Stimulated activated CD8-positive, alpha-beta memory T cell treated with anti-CD3 and anti-CD28 coated beads, Interleukin-12 subunit alpha, Interleukin-12 subunit beta, amount 100 ng/mL, for 24 hours (primary cell): ENCODE results near the gene PRDM16.

Experiments
- DNase-seq: peaks from one replicate; pipeline ENCODE4 v3.0.0-alpha.2; 2020; ENCODE audit errors: extremely low read depth

Gene PRDM16

GRCh38 chr1:3242408-3243260 is 173.6 kb downstream of the PRDM16 start:
- DNase-seq = no peak

DNA sequence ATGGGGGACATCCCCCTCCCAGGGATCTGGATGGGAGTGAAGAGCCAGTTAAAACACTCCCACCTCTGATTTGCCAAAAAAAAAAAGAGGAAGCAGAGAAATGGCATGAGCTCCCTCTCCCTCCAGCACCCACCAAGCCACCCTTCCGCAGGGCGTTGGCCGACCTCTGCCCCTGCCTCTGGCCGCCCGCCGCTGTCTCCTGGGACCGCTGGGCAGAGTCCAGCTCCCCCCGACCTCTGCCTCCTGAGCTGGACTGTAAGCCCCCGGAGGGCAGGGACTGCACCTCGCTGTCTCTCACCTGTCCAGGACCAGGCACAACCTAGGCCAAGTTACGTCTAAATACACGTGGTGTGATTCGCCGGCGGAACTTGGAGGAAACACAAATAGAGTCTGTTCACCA is 174.3 kb downstream of the PRDM16 start:
- no peak for DNase-seq

GRCh38 chr1:3244025-3244926 is 175.3 kb downstream of the PRDM16 start:
- no peak for DNase-seq

GRCh38 chr1:3244927-3245315 is 175.9 kb downstream of the PRDM16 start:
- no peak for DNase-seq

GRCh38 chr1:3245344-3245743 is 176.3 kb downstream of the PRDM16 start:
- no peak for DNase-seq

DNA sequence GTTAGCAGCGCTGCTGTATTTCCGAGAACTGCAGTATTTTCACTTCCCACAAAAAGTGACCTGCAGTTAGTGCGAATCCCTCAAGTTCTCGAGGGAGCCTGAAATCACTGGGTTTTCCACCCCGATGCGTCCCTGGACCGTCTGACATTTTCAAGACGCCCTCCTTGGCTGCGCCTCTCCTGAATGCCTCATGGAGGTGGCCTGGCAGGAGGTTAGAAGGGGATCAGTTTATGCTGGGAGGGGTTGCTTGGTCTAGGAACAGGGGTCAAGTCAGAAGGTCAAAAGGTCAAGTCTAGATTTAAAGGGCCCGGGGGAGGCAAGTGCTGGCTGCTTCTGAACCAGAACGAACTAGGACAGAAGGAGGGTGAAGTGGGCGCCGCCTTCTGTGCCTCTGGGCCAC is 176.8 kb downstream of the PRDM16 start:
- no peak for DNase-seq

DNA sequence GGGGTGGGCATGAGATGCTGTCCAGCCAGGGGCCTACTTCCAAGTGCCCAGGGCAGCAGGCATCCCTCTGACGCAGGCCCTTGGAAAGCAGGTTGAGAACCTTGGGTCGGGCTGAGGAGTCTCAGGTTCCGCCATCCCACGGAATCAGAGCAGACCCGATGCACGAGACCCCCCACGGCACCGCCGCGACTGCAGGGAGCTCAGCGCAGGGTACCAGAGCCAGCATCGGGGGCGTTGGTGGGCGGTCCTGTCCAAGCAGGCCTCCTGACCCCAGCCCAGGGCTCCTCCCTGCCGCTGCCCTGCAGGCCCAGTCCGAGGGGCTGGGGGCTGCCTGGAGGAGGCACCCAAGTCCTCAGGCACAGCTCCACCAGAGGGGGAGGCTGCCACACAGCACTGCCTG is 177.2 kb downstream of the PRDM16 start:
- no peak for DNase-seq

- no peak for DNase-seq
Measured at GRCh38 chr1:3247521-3248121, 178.6 kb downstream of the PRDM16 start.

GRCh38 chr1:3248155-3249141 is 179.4 kb downstream of the PRDM16 start:
- no peak for DNase-seq

DNA sequence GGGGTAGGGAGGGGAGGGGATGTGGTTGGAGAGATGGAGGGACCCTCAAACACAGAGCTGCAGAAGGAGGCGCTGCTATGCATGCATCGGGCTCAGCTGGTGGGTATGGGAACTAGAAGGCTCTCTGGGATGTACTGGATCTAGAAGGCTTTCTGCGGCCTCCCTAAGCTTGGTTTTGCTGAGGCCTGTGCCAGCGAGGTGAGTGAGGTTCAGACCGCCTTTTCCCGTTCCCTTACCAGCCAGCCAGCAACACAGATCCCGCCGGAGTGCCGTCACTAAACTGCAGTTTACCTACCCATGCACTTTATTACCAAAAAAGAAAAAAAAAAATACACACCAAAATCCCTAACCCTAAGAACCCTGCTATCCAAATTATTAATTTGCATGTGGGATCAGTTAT is 180.2 kb downstream of the PRDM16 start:
- no peak for DNase-seq

DNA sequence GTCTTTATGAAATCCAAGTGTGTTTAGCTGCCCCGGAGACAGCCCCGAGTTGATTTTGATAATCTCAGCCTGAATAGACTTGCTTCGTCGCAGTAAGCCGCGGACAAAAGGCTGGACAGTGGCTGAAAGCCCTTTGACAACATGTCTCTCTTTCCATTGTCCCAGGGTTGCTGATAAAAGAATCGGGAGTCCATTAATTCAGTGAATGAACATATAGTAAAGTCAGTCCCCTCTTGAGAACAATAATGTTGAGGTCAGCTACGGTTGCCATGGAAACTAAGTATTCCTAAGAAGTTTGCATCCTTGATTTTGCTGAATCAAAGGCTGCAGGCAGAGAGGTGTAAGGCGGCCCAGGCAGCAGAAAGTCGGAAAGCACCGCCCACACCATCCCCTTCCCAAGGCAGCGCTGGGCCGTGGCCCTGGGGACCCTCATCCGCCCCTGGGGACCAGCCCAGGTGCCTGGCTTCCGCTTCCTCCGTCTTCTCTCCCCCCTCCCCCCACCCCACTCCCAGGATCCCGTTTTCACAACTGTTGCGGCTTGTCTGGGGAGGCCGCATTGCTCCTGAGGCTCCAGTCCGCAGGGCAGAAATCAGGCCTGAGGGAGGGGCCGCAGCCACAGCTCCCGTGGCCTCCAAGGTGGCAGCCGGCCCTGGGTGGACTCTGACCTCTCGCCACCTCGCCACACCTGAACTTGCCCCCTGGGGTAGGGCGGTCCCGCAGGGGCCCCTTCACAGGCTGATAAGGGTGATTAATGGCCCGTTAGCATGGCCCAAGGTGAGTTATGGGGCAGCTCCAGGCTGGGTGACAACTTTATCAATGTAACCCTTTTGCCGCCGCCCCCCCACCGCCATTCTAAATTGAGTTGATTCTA is 180.9 kb downstream of the PRDM16 start:
- DNase-seq = no peak

DNA sequence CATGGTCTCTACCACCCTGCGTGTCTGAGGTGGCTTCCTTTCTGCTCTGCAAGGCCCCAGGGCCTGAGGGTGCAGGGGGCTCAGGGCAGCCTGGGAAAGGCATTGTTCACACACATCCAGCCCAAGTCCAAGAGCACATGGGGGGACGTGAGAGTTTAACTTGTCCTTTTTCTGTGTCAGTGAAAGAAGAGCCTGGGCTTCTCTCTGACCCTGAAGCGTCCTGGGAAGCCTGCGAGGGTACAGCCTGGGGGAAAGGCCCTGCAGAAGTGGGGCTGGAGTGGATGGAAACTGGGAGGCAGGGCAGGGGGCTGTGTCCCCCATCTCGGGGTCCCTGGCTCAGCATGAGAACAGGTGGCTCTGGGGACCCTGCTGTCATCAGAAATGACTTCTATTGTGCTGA is 181.6 kb downstream of the PRDM16 start:
- no peak for DNase-seq

DNA sequence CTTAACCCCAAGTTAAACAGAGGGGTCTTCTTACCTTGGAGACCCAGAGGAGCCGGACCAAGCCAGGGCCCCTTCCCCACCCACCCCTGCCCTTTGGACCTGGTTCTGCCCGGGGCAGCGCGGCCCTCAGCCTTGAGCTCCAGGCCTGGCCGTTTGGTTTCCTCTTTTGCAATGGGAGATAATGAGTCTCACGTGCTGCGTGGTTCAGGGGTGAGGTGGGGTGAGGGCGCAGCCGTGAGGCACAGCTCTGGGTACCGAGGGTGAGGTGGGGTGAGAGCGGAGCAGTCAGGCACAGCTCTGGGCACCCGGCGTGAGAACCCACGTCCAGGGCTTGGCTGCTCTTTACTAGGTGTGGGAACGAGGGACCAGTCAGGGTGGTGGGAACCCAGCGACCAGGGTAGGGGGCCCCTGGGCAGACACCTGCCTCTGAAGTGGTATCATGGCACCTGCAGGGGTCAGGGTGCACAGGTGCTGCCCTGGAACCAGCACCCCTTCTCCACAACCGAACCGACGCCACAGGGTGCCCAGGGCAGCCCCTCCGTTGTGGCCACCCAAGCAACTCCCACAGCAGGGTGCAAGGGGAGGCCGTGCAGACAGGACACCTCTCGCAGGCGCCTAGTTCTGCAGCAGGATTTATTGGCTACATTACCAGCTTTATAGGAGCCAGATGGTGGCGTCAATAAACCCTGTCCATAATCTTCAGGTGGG is 182.2 kb downstream of the PRDM16 start:
- DNase-seq = no peak

GRCh38 chr1:3251807-3252428 is 182.9 kb downstream of the PRDM16 start:
- no peak for DNase-seq

- no peak for DNase-seq
Measured at GRCh38 chr1:3255680-3256079, 186.7 kb downstream of the PRDM16 start.

DNA sequence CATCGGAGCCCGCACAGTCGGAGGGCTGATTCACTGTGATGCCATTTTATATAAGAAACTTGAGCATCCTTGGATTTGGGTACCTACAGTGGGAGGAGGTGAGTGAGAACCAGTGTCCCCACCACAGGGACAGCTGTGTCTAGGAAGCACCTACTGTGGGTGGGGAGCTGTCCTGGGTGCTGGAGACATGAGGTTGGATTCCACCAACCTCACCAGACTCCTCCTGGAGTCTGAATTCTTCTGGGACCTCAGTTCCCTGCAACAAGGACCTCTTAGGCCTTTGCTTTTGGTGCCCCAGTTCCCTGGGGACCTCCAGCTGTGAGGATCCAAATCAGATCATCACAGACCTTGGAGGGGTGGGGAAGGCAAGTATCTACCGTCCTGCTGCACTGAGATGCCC is 188.8 kb downstream of the PRDM16 start:
- no peak for DNase-seq

GRCh38 chr1:3258386-3259003 is 189.5 kb downstream of the PRDM16 start:
- no peak for DNase-seq

- DNase-seq = no peak
Measured at GRCh38 chr1:3259020-3259419, 190.0 kb downstream of the PRDM16 start.
